ENCODE results near the gene FADS2. TPM values are rescaled to one million over a fixed set of nuclear protein-coding genes. Genes with fewer than 3 reads are reported as not detected.

The FADS2 gene
- total RNA-seq, 1 experiment from 2014 or later: 17.1 TPM

- Histone ChIP-seq H3K27me3 (ENCODE audit: insufficient read depth, low read length) (no peaks in the 10 kb centered on the region), H2AFZ (ENCODE audit: low read depth, low read length, poor library complexity, severe bottlenecking) (no peak overlapping the region), H3K9me2 (ENCODE audit: insufficient read depth) (no peaks in the 10 kb centered on the region), H3K4me3 (replicated peaks in 1 of 2; ENCODE audit: low read depth in 1 of 2, low read length in 2 of 2) (no peak overlapping the region), H3K4me2 (ENCODE audit: low read length) (no peak overlapping the region), H3K36me3 (ENCODE audit: control insufficient read depth in 1 of 2, insufficient read depth in 2 of 2, low read length in 2 of 2) (peaks cover 0 to 3% of the 10 kb centered on the region in 2 experiments; a peak in 2 of 4 replicates), H4K20me1 (ENCODE audit: insufficient read depth) (no peaks in the 10 kb centered on the region), H3K79me2 (ENCODE audit: insufficient read depth, low read length) (no peaks in the 10 kb centered on the region), H3K4me1 (ENCODE audit: control insufficient read depth in 1 of 2, insufficient read depth in 2 of 2, low read length in 2 of 2) (peaks cover 8 to 16% of the 10 kb centered on the region in 2 experiments; a peak in 3 of 4 replicates), H3K27ac (ENCODE audit: low read depth, low read length) (no peak overlapping the region), H3K9me3 (ENCODE audit: control insufficient read depth in 1 of 2, insufficient read depth in 1 of 2, low read depth in 1 of 2, low read length in 2 of 2) (peaks cover 0 to 6% of the 10 kb centered on the region in 2 experiments; a peak in 1 of 4 replicates), H3K9ac (ENCODE audit: low read length) (no peak overlapping the region)
- BruUV-seq (replicated peaks): no TSS peak
- ChIA-PET RAD21 (ENCODE audit: low non-redundant PET in 1 of 2, low total read pairs in 2 of 2, uncharacterized antibody in 2 of 2, unreplicated experiment in 2 of 2) (no interaction called here), CTCF (no interaction called here), POLR2A (interaction anchor here (0.7 kb wide), 1 partner anchor 270 kb away, joined by 3 read pairs; no protein-coding TSS in a partner anchor)
- DNase-seq (ENCODE audit: low read depth, low spot score) (no peak), ATAC-seq (no peak)
- intact Hi-C loops (cut with micrococcal nuclease): no loop called here
- TF ChIP-seq ZFX (IDR thresholded peaks at IDR 0.05) (no peak), EGR1 (IDR thresholded peaks at IDR 0.05; ENCODE audit: low read depth) (no peak), EZH2 (IDR thresholded peaks at IDR 0.05) (no peak), ELF1 (IDR thresholded peaks at IDR 0.05; ENCODE audit: borderline replicate concordance, low read depth) (no peak), CBX3 (IDR thresholded peaks at IDR 0.05; ENCODE audit: low read depth) (no peak), YY1 (IDR thresholded peaks at IDR 0.05; ENCODE audit: extremely low read depth, insufficient replicate concordance, low read depth, low read length) (no peak), ZNF274 (IDR thresholded peaks at IDR 0.05; ENCODE audit: low read depth, low read length) (no peak), CEBPB (IDR thresholded peaks at IDR 0.05; ENCODE audit: low read depth) (no peak), SIN3A (IDR thresholded peaks at IDR 0.05; ENCODE audit: low read depth) (no peak), SP1 (IDR thresholded peaks at IDR 0.05; ENCODE audit: low read depth) (no peak), POLR2AphosphoS5 (IDR thresholded peaks at IDR 0.05; ENCODE audit: low read depth, low read length) (no peak), SRF (IDR thresholded peaks at IDR 0.05; ENCODE audit: low read depth) (no peak), RAD21 (IDR thresholded peaks at IDR 0.05; ENCODE audit: low read depth) (no peak), TCF7L2 (IDR thresholded peaks at IDR 0.05; ENCODE audit: borderline replicate concordance, extremely low read depth, insufficient read depth, insufficient read length) (no peak)
- TF ChIP-seq, protein P1, sequence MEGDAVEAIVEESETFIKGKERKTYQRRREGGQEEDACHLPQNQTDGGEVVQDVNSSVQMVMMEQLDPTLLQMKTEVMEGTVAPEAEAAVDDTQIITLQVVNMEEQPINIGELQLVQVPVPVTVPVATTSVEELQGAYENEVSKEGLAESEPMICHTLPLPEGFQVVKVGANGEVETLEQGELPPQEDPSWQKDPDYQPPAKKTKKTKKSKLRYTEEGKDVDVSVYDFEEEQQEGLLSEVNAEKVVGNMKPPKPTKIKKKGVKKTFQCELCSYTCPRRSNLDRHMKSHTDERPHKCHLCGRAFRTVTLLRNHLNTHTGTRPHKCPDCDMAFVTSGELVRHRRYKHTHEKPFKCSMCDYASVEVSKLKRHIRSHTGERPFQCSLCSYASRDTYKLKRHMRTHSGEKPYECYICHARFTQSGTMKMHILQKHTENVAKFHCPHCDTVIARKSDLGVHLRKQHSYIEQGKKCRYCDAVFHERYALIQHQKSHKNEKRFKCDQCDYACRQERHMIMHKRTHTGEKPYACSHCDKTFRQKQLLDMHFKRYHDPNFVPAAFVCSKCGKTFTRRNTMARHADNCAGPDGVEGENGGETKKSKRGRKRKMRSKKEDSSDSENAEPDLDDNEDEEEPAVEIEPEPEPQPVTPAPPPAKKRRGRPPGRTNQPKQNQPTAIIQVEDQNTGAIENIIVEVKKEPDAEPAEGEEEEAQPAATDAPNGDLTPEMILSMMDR (IDR thresholded peaks at IDR 0.05 in 2 of 3, conservative IDR thresholded peaks at IDR 0.05 in 1 of 3; ENCODE audit: borderline replicate concordance in 1 of 3, insufficient read depth in 1 of 3, low read depth in 2 of 3, low read length in 2 of 3): no peak
- TF ChIP-seq, protein P2, sequence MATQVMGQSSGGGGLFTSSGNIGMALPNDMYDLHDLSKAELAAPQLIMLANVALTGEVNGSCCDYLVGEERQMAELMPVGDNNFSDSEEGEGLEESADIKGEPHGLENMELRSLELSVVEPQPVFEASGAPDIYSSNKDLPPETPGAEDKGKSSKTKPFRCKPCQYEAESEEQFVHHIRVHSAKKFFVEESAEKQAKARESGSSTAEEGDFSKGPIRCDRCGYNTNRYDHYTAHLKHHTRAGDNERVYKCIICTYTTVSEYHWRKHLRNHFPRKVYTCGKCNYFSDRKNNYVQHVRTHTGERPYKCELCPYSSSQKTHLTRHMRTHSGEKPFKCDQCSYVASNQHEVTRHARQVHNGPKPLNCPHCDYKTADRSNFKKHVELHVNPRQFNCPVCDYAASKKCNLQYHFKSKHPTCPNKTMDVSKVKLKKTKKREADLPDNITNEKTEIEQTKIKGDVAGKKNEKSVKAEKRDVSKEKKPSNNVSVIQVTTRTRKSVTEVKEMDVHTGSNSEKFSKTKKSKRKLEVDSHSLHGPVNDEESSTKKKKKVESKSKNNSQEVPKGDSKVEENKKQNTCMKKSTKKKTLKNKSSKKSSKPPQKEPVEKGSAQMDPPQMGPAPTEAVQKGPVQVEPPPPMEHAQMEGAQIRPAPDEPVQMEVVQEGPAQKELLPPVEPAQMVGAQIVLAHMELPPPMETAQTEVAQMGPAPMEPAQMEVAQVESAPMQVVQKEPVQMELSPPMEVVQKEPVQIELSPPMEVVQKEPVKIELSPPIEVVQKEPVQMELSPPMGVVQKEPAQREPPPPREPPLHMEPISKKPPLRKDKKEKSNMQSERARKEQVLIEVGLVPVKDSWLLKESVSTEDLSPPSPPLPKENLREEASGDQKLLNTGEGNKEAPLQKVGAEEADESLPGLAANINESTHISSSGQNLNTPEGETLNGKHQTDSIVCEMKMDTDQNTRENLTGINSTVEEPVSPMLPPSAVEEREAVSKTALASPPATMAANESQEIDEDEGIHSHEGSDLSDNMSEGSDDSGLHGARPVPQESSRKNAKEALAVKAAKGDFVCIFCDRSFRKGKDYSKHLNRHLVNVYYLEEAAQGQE (IDR thresholded peaks at IDR 0.05; ENCODE audit: low read depth): no peak
- TF ChIP-seq, protein P3, sequence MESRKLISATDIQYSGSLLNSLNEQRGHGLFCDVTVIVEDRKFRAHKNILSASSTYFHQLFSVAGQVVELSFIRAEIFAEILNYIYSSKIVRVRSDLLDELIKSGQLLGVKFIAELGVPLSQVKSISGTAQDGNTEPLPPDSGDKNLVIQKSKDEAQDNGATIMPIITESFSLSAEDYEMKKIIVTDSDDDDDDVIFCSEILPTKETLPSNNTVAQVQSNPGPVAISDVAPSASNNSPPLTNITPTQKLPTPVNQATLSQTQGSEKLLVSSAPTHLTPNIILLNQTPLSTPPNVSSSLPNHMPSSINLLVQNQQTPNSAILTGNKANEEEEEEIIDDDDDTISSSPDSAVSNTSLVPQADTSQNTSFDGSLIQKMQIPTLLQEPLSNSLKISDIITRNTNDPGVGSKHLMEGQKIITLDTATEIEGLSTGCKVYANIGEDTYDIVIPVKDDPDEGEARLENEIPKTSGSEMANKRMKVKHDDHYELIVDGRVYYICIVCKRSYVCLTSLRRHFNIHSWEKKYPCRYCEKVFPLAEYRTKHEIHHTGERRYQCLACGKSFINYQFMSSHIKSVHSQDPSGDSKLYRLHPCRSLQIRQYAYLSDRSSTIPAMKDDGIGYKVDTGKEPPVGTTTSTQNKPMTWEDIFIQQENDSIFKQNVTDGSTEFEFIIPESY (IDR thresholded peaks at IDR 0.05; ENCODE audit: extremely low read depth, insufficient replicate concordance, low read length): no peak
Measured at GRCh38 chr11:61882879-61883278, 54.8 kb downstream of the FADS2 start.

All from HCT116 (cell line).